GM23338 (cell line): ENCODE data around the gene ZSCAN21. TPM values are rescaled to one million over a fixed set of nuclear protein-coding genes. Genes with fewer than 3 reads are reported as not detected.
A peak's percentile ranks its signal among the peaks of the same experiment; 100 is the strongest.

Experiments
- ATAC-seq: fragments of 200-7000 bp; cut with Tn5 transposase; 3 replicates; pipeline ENCODE4 v1.9.1; 2020
- DNase-seq: peaks from one replicate; pipeline ENCODE4 v3.0.0-alpha.2; 2015; ENCODE audit warnings: low spot score
- H2AFZ ChIP-seq: fragments of 200-600 bp; sonication (generic); 2 replicates; pipeline ENCODE4 v1.8.0; 2016; ENCODE audit warnings: antibody characterized with exemption, mild to moderate bottlenecking, moderate library complexity
- H3F3A ChIP-seq: fragments of 200-600 bp; sonication (generic); replicated peaks from 2 replicates; pipeline ENCODE4 v1.8.0; 2017; ENCODE audit warnings: antibody characterized with exemption, mixed run types, low read depth
- H3K27ac ChIP-seq: fragments of 200-600 bp; sonication (generic); 2 replicates; pipeline ENCODE4 v1.6.1; 2016; ENCODE audit warnings: low read depth
- H3K27me3 ChIP-seq: fragments of 200-600 bp; sonication (generic); 2 replicates; pipeline ENCODE4 v1.8.0; 2016; ENCODE audit warnings: mild to moderate bottlenecking, mixed run types, moderate library complexity; ENCODE audit not compliant: insufficient read depth
- H3K36me3 ChIP-seq: fragments of 200-600 bp; sonication (generic); 2 replicates; pipeline ENCODE4 v1.8.0; 2016; ENCODE audit warnings: mild to moderate bottlenecking; ENCODE audit not compliant: insufficient read depth
- H3K4me1 ChIP-seq: fragments of 200-600 bp; sonication (generic); 2 replicates; pipeline ENCODE4 v1.8.0; 2016; ENCODE audit warnings: mild to moderate bottlenecking, moderate library complexity; ENCODE audit not compliant: insufficient read depth
- H3K4me2 ChIP-seq: fragments of 200-600 bp; sonication (generic); 2 replicates; pipeline ENCODE4 v1.7.1; 2017; ENCODE audit warnings: mixed run types
- H3K4me3 ChIP-seq: fragments of 200-600 bp; sonication (generic); 2 replicates; pipeline ENCODE4 v1.6.1; 2016; ENCODE audit warnings: mixed run types
- H3K79me2 ChIP-seq: fragments of 200-600 bp; sonication (generic); replicated peaks from 2 replicates; pipeline ENCODE4 v1.8.0; 2017; ENCODE audit warnings: mild to moderate bottlenecking; ENCODE audit not compliant: insufficient read depth
- H3K9me2 ChIP-seq: fragments of 200-600 bp; sonication (generic); 2 replicates; pipeline ENCODE4 v1.8.0; 2017; ENCODE audit not compliant: insufficient read depth
- H4K20me1 ChIP-seq: fragments of 200-600 bp; sonication (generic); replicated peaks from 2 replicates; pipeline ENCODE4 v1.8.0; 2017; ENCODE audit warnings: mild to moderate bottlenecking; ENCODE audit not compliant: insufficient read depth
- H3K27ac Mint-ChIP-seq: 2 replicates; pipeline ENCODE4 v1.8.0; 2020; ENCODE audit warnings: inconsistent platforms, mild to moderate bottlenecking, moderate library complexity, mixed read lengths
- H3K27me3 Mint-ChIP-seq: 3 replicates; pipeline ENCODE4 v1.8.0; 2022; ENCODE audit warnings: low read depth, mild to moderate bottlenecking, moderate library complexity, mixed read lengths, inconsistent platforms; ENCODE audit not compliant: insufficient read depth, poor library complexity
- H3K36me3 Mint-ChIP-seq: 3 replicates; pipeline ENCODE4 v1.8.0; 2021; ENCODE audit warnings: low read depth, mild to moderate bottlenecking, inconsistent platforms, moderate library complexity, mixed read lengths
- H3K4me1 Mint-ChIP-seq: 3 replicates; pipeline ENCODE4 v1.8.0; 2020; ENCODE audit warnings: mild to moderate bottlenecking, inconsistent platforms, mixed read lengths
- H3K4me3 Mint-ChIP-seq: 3 replicates; pipeline ENCODE4 v1.8.0; 2021; ENCODE audit warnings: moderate library complexity, mild to moderate bottlenecking, inconsistent platforms, mixed read lengths
- H3K9me3 Mint-ChIP-seq: 3 replicates; pipeline ENCODE4 v1.8.0; 2020; ENCODE audit warnings: moderate library complexity, mild to moderate bottlenecking, inconsistent platforms, mixed read lengths
- CTCF ChIP-seq, 2 experiments: fragments of 200-600 bp in 1 of 2; sonication (generic) in 1 of 2; conservative IDR thresholded peaks; 2 replicates each; pipeline versions ENCODE4 v1.5.1 to v1.6.1; 2016 to 2017; ENCODE audit warnings: antibody characterized with exemption in 2 of 2, low read depth in 2 of 2, mild to moderate bottlenecking in 2 of 2, moderate library complexity in 1 of 2
- ETS1 ChIP-seq: IDR thresholded peaks from 2 replicates; pipeline ENCODE4 v1.6.1; 2016; ENCODE audit warnings: antibody characterized with exemption
- EZH2phosphoT487 ChIP-seq: fragments of 200-600 bp; sonication (generic); IDR thresholded peaks from one replicate; pipeline ENCODE4 v1.8.1; 2018; ENCODE audit warnings: antibody characterized with exemption; ENCODE audit not compliant: unreplicated experiment
- JUNB ChIP-seq: IDR thresholded peaks from one replicate; pipeline ENCODE4 v1.6.1; 2016; ENCODE audit warnings: antibody characterized with exemption; ENCODE audit not compliant: unreplicated experiment
- POLR2AphosphoS5 ChIP-seq: IDR thresholded peaks from 2 replicates; pipeline ENCODE4 v1.6.1; 2016; ENCODE audit warnings: antibody characterized with exemption, low read depth
- STAT1 ChIP-seq: IDR thresholded peaks from one replicate; pipeline ENCODE4 v1.6.1; 2016; ENCODE audit warnings: antibody characterized with exemption; ENCODE audit not compliant: unreplicated experiment
- ZNF114 ChIP-seq: fragments of 250-450 bp; sonication (Bioruptor Pico); IDR thresholded peaks from 2 replicates; pipeline ENCODE4 v1.5.0; 2020; ENCODE audit warnings: mild to moderate bottlenecking, moderate library complexity
- ZNF331 ChIP-seq: fragments of 250-450 bp; sonication (Bioruptor Pico); IDR thresholded peaks from 2 replicates; pipeline ENCODE4 v1.5.0; 2020; ENCODE audit warnings: low read depth, mild to moderate bottlenecking, moderate library complexity
- ZNF462 ChIP-seq: fragments of 250-450 bp; sonication (Bioruptor Pico); IDR thresholded peaks from 2 replicates; pipeline ENCODE4 v1.5.0; 2020; ENCODE audit warnings: mild to moderate bottlenecking, moderate library complexity
- polyA plus RNA-seq: library from polyadenylated mRNA; unstranded; fragments of >200 nt; fragmentation: Nextera tagmentation; extraction: Ambion mirVana; gene quantifications from 2 replicates; pipeline ENCODE4 v1.2.1, GENCODE V29; 2016
- total RNA-seq: library from RNA; depleted of rRNA; stranded (reverse); fragments of >200 nt; shearing (Covaris generic); gene quantifications from 2 replicates; pipeline ENCODE4 v1.2.3, GENCODE V29; 2014

Gene ZSCAN21
- total and polyA plus RNA-seq, 2 experiments from 2014 or later: 15.7 to 21.8 TPM

GRCh38 chr7:100051611-100052010, 2.0 kb downstream of the ZSCAN21 start:
- Histone ChIP-seq H3K9me2 (peaks cover 8% of the 10 kb centered on the region), H3K27me3 (no peaks in the 10 kb centered on the region), H3F3A (peaks cover 13% of the 10 kb centered on the region; the same call in 1 of the 2 replicates), H3K4me3 (no peak overlapping the region), H3K4me1 (peaks cover 2% of the 10 kb centered on the region; the same call in 1 of the 2 replicates), H2AFZ (no peak overlapping the region), H3K4me2 (no peak overlapping the region), H3K79me2 (peaks cover 33% of the 10 kb centered on the region), H4K20me1 (no peaks in the 10 kb centered on the region), H3K27ac (no peak overlapping the region), H3K36me3 (no peaks in the 10 kb centered on the region; the same call in 1 of the 2 replicates)
- TF ChIP-seq JUNB: no peak
- TF ChIP-seq ZNF462: no peak
- no peak for TF ChIP-seq STAT1
- no peak for TF ChIP-seq POLR2AphosphoS5
- TF ChIP-seq EZH2phosphoT487: no peak
- TF ChIP-seq CTCF (conservative IDR thresholded peaks at IDR 0.05; ENCODE audit: low read depth in 2 of 2): no peak
- TF ChIP-seq ZNF114 (CRISPR knock-in tag): no peak
- TF ChIP-seq ETS1: no peak
- no peak for TF ChIP-seq ZNF331
- Mint-ChIP-seq H3K9me3 (no peaks in the 10 kb centered on the region), H3K4me3 (peak overlapping the region; percentile 61), H3K4me1 (peaks cover 8% of the 10 kb centered on the region), H3K36me3 (peaks cover 16% of the 10 kb centered on the region), H3K27ac (no peak overlapping the region; the same call in 1 of the 2 replicates), H3K27me3 (peaks cover 15% of the 10 kb centered on the region)
- no peak for DNase-seq
- no peak for ATAC-seq
